Common myeloid progenitor, CD34-positive (primary cell): ENCODE measurements around the gene TRPC1.
A peak's percentile ranks its signal among the peaks of the same experiment; 100 is the strongest.

Experiments
- CTCF ChIA-PET: fragments of 350-600 bp; sonication (Branson Sonifier 250); formaldehyde crosslinking; loops from one replicate; lab custom pipeline; 2021; ENCODE audit warnings: antibody characterized with exemption; lab: Charles Lee
- POLR2A ChIA-PET: fragments of 350-600 bp; sonication (Branson Sonifier 250); formaldehyde crosslinking; loops from one replicate; lab custom pipeline; 2021; ENCODE audit warnings: antibody characterized with exemption; lab: Charles Lee
- DNase-seq, 3 donors: peaks; one replicate each; pipeline versions ENCODE4 v3.0.0 to v3.0.0-alpha.2; 2013
- H3K27ac ChIP-seq, 2 experiments: 1 replicate in 1 of 2; 2 replicates in 1 of 2; pipeline ENCODE4 v1.7.0; 2013; ENCODE audit warnings: inconsistent platforms in 2 of 2, low read length in 2 of 2, mild to moderate bottlenecking in 2 of 2, low read depth in 1 of 2, moderate library complexity in 1 of 2; ENCODE audit not compliant: severe bottlenecking in 2 of 2, insufficient read depth in 1 of 2, poor library complexity in 1 of 2
- H3K27me3 ChIP-seq, 5 experiments: replicated peaks in 2 of 5; 1 replicate in 3 of 5; 2 replicates in 2 of 5; pipeline versions ENCODE4 v1.6.1 to v1.7.0; 2013; ENCODE audit warnings: low read length in 4 of 5, mild to moderate bottlenecking in 2 of 5, moderate library complexity in 2 of 5, inconsistent platforms in 1 of 5; ENCODE audit not compliant: insufficient read depth in 5 of 5, control insufficient read depth in 4 of 5
- H3K36me3 ChIP-seq, 4 experiments: 1 replicate in 2 of 4; 2 replicates in 2 of 4; pipeline versions ENCODE4 v1.6.1 to v1.7.0; 2013; ENCODE audit warnings: low read length in 3 of 4, control low read depth in 1 of 4, mild to moderate bottlenecking in 1 of 4; ENCODE audit not compliant: control insufficient read depth in 4 of 4, insufficient read depth in 4 of 4
- H3K4me1 ChIP-seq, 4 experiments: 1 replicate in 3 of 4; 2 replicates in 1 of 4; pipeline versions ENCODE4 v1.6.1 to v1.7.1; 2013; ENCODE audit warnings: low read length in 3 of 4, mild to moderate bottlenecking in 3 of 4, control low read depth in 1 of 4, inconsistent platforms in 1 of 4, moderate library complexity in 1 of 4; ENCODE audit not compliant: control insufficient read depth in 4 of 4, insufficient read depth in 4 of 4; ENCODE audit errors: control extremely low read depth in 1 of 4
- H3K4me3 ChIP-seq, 7 experiments: 1 replicate in 4 of 7; 2 replicates in 3 of 7; pipeline versions ENCODE4 v1.5.1 to v1.7.0; 2013; ENCODE audit warnings: mild to moderate bottlenecking in 7 of 7, low read length in 6 of 7, moderate library complexity in 6 of 7, inconsistent platforms in 2 of 7, low read depth in 2 of 7, control low read depth in 1 of 7; ENCODE audit not compliant: insufficient read depth in 4 of 7, control insufficient read depth in 1 of 7; ENCODE audit errors: extremely low read depth in 1 of 7
- H3K9me3 ChIP-seq, 5 experiments: 1 replicate in 4 of 5; 2 replicates in 1 of 5; pipeline versions ENCODE4 v1.6.1 to v1.7.1; 2013; ENCODE audit warnings: low read length in 4 of 5, mild to moderate bottlenecking in 2 of 5, inconsistent platforms in 1 of 5, low read depth in 1 of 5, moderate library complexity in 1 of 5; ENCODE audit not compliant: control insufficient read depth in 4 of 5, insufficient read depth in 2 of 5; ENCODE audit errors: control extremely low read depth in 1 of 5
- WGBS: methylation state at CpG from one replicate; pipeline ENCODE4 v1.1.5; 2013; ENCODE audit not compliant: insufficient coverage; 5-methylcytosine and 5-hydroxymethylcytosine counted together

TRPC1 gene

GRCh38 chr3:142846779-142847577 is 123.1 kb downstream of the TRPC1 start:
- no CpG with 5 or more reads among the region's 2 CpGs for WGBS
- POLR2A ChIA-PET = no interaction called here
- Histone ChIP-seq H3K27me3 (no peaks in the 10 kb centered on the region), H3K27ac (no peak overlapping the region), H3K36me3 (no peaks in the 10 kb centered on the region), H3K4me1 (no peaks in the 10 kb centered on the region), H3K4me3 (no peak overlapping the region), H3K9me3 (no peaks in the 10 kb centered on the region)
- no peak for DNase-seq
- CTCF ChIA-PET = interaction anchor here (0.9 to 1.3 kb wide), 3 partner anchors 10 to 56 kb away, joined by 3 read pairs; no protein-coding TSS in a partner anchor

- POLR2A ChIA-PET = no interaction called here
- Histone ChIP-seq H3K4me1 (no peaks in the 10 kb centered on the region), H3K4me3 (no peak overlapping the region), H3K27me3 (peaks cover 0 to 1% (median 0%) of the 10 kb centered on the region in 5 experiments), H3K27ac (no peak overlapping the region), H3K9me3 (no peaks in the 10 kb centered on the region), H3K36me3 (no peaks in the 10 kb centered on the region)
- 100% methylated on average over 1 of the region's 3 CpGs for WGBS
- no peak for DNase-seq
- CTCF ChIA-PET = interaction anchor here (0.7 to 3.2 kb wide), 2 partner anchors 20 to 22 kb away, joined by 3 to 15 read pairs; no protein-coding TSS in a partner anchor
Measured at GRCh38 chr3:142849148-142849547, 125.3 kb downstream of the TRPC1 start.

GRCh38 chr3:142850395-142851023 is 126.7 kb downstream of the TRPC1 start:
- DNase-seq = peak in 1 of 3 donors; percentile 4
- H3K4me1 ChIP-seq = no peaks in the 10 kb centered on the region
- peaks cover 0 to 1% (median 0%) of the 10 kb centered on the region in 5 experiments for H3K27me3 ChIP-seq
- 92% methylated on average over 2 of the region's 2 CpGs for WGBS
- ChIA-PET CTCF (interaction anchor here (3.2 kb wide), 1 partner anchor 21 kb away, joined by 15 read pairs; no protein-coding TSS in a partner anchor), POLR2A (interaction anchor here (0.6 kb wide), 1 partner anchor 532 kb away, joined by 4 read pairs; no protein-coding TSS in a partner anchor)
- H3K27ac ChIP-seq = no peak overlapping the region
- H3K36me3 ChIP-seq = no peaks in the 10 kb centered on the region
- no peaks in the 10 kb centered on the region for H3K9me3 ChIP-seq
- H3K4me3 ChIP-seq = no peak overlapping the region

- peaks cover 0 to 1% (median 0%) of the 10 kb centered on the region in 5 experiments for H3K27me3 ChIP-seq
- no peaks in the 10 kb centered on the region for H3K9me3 ChIP-seq
- no peak overlapping the region for H3K27ac ChIP-seq
- WGBS = 100% methylated on average over 3 of the region's 4 CpGs
- ChIA-PET CTCF (interaction anchor here (1.6 kb wide), 1 partner anchor 12 kb away, joined by 3 read pairs; no protein-coding TSS in a partner anchor), POLR2A (interaction anchor here (0.6 kb wide), 1 partner anchor 36 kb away, joined by 5 read pairs; no protein-coding TSS in a partner anchor)
- H3K4me3 ChIP-seq = no peak overlapping the region
- H3K4me1 ChIP-seq = no peaks in the 10 kb centered on the region
- DNase-seq = no peak
- no peaks in the 10 kb centered on the region for H3K36me3 ChIP-seq
Measured at GRCh38 chr3:142852009-142852408, 128.2 kb downstream of the TRPC1 start.

GRCh38 chr3:142853270-142854168 is 129.7 kb downstream of the TRPC1 start:
- CTCF ChIA-PET = interaction anchor here (1.6 to 1.7 kb wide), 2 partner anchors 10 to 25 kb away, joined by 3 read pairs; no protein-coding TSS in a partner anchor
- WGBS = 84% methylated on average over 7 of the region's 10 CpGs

GRCh38 chr3:142857056-142857455 is 133.2 kb downstream of the TRPC1 start:
- H3K27me3 ChIP-seq = peaks cover 0 to 3% (median 0%) of the 10 kb centered on the region in 5 experiments
- H3K36me3 ChIP-seq = no peaks in the 10 kb centered on the region
- CTCF ChIA-PET = interaction anchor here (1.0 to 1.2 kb wide), 2 partner anchors 10 to 19 kb away, joined by 3 to 4 read pairs; no protein-coding TSS in a partner anchor
- no peaks in the 10 kb centered on the region for H3K9me3 ChIP-seq
- H3K27ac ChIP-seq = no peak overlapping the region
- POLR2A ChIA-PET = no interaction called here
- WGBS = 87% methylated on average over 4 of the region's 6 CpGs
- no peak overlapping the region for H3K4me3 ChIP-seq
- peak; percentile 2 to 31 (median 16) for DNase-seq
- H3K4me1 ChIP-seq = no peaks in the 10 kb centered on the region

More at GRCh38 chr3:142853270-142854168, 129.7 kb downstream of the TRPC1 start:
- no peaks in the 10 kb centered on the region for H3K4me1 ChIP-seq
- H3K27ac ChIP-seq = no peak overlapping the region
- no peaks in the 10 kb centered on the region for H3K36me3 ChIP-seq
- POLR2A ChIA-PET = interaction anchor here (0.7 kb wide), 1 partner anchor 19 kb away, joined by 4 read pairs; no protein-coding TSS in a partner anchor
- no peak overlapping the region for H3K4me3 ChIP-seq
- no peak for DNase-seq
- H3K9me3 ChIP-seq = no peaks in the 10 kb centered on the region
- peaks cover 0 to 1% (median 0%) of the 10 kb centered on the region in 5 experiments for H3K27me3 ChIP-seq
